ENCODE data around the gene ERG.

The ERG gene

GRCh38 chr21:38496224-38496623 is 2.1 kb downstream of the ERG start:
- no peak for DNase-seq

GRCh38 chr21:38495696-38496095 is 2.6 kb downstream of the ERG start:
- DNase-seq: no peak

GRCh38 chr21:38495242-38495641 is 3.0 kb downstream of the ERG start:
- DNase-seq: no peak

- DNase-seq: no peak
These were observed 3.6 kb downstream of the ERG start for GRCh38 chr21:38494703-38495102.

GRCh38 chr21:38494251-38494642 is 4.0 kb downstream of the ERG start:
- DNase-seq: no peak

- DNase-seq: no peak
These were observed 4.6 kb downstream of the ERG start for GRCh38 chr21:38493549-38494250.

- DNase-seq: no peak
These were observed 6.3 kb downstream of the ERG start for GRCh38 chr21:38492007-38492406.

- DNase-seq: no peak
These were observed 6.7 kb downstream of the ERG start for GRCh38 chr21:38491536-38491935.

GRCh38 chr21:38490411-38491020 is 7.8 kb downstream of the ERG start:
- DNase-seq: no peak

GRCh38 chr21:38489729-38490128 is 8.5 kb downstream of the ERG start:
- no peak for DNase-seq

- DNase-seq: no peak
These were observed 9.0 kb downstream of the ERG start for GRCh38 chr21:38489271-38489652.

- no peak for DNase-seq
These were observed 9.5 kb downstream of the ERG start for GRCh38 chr21:38488640-38489270.

GRCh38 chr21:38487901-38488639 is 10.2 kb downstream of the ERG start:
- no peak for DNase-seq

GRCh38 chr21:38486706-38487105 is 11.6 kb downstream of the ERG start:
- DNase-seq: no peak

GRCh38 chr21:38486221-38486620 is 12.1 kb downstream of the ERG start:
- no peak for DNase-seq

GRCh38 chr21:38479641-38480525 is 18.4 kb downstream of the ERG start:
- DNase-seq: no peak

- DNase-seq: no peak
These were observed 19.5 kb downstream of the ERG start for GRCh38 chr21:38478782-38479181.

- no peak for DNase-seq
These were observed 21.1 kb downstream of the ERG start for GRCh38 chr21:38477226-38477625.

GRCh38 chr21:38476385-38476784 is 21.9 kb downstream of the ERG start:
- DNase-seq: no peak

GRCh38 chr21:38475519-38475918 is 22.8 kb downstream of the ERG start:
- no peak for DNase-seq

- DNase-seq: no peak
These were observed 23.5 kb downstream of the ERG start for GRCh38 chr21:38474796-38475195.

GRCh38 chr21:38474124-38474523 is 24.2 kb downstream of the ERG start:
- DNase-seq: no peak

Measured in NK-92 treated with Interleukin-12 subunit alpha and Interleukin-12 subunit beta, amount 100 ng/mL, for 24 hours (cell line).